ENCODE results near the gene UNC13D. TPM values are rescaled to one million over a fixed set of nuclear protein-coding genes. Genes with fewer than 3 reads are reported as not detected.

UNC13D gene
- polyA plus RNA-seq, 1 donor (not counting 4 experiments of a cell fraction or from before 2014, with no cell fraction given) = 0.25 TPM

GRCh38 chr17:75831032-75831571 is 13.1 kb downstream of the UNC13D start:
- Histone ChIP-seq H3K9ac (ENCODE audit: control insufficient read depth, extremely low read depth, insufficient read depth, low read length) (no peak overlapping the region), H3K4me2 (ENCODE audit: control insufficient read depth, extremely low read depth, insufficient read depth, low read depth, low read length) (no peak overlapping the region), H3K4me1 (ENCODE audit: control insufficient read depth, extremely low read depth, insufficient read depth, low read length) (peaks cover 3% of the 10 kb centered on the region), H3K9me3 (ENCODE audit: control insufficient read depth, low read depth, low read length) (no peaks in the 10 kb centered on the region), H3K27me3 (ENCODE audit: control insufficient read depth, extremely low read depth, insufficient read depth, low read length) (no peaks in the 10 kb centered on the region), H3K4me3 (ENCODE audit: control insufficient read depth in 2 of 3, extremely low read depth in 1 of 3, insufficient read depth in 2 of 3, low read depth in 1 of 3, low read length in 3 of 3) (no peak overlapping the region), H3K36me3 (ENCODE audit: control insufficient read depth in 2 of 2, extremely low read depth in 1 of 2, insufficient read depth in 2 of 2, low read length in 2 of 2) (no peaks in the 10 kb centered on the region), H3K27ac (ENCODE audit: control insufficient read depth, insufficient read depth, low read length) (no peak overlapping the region), H4K20me1 (ENCODE audit: control insufficient read depth, extremely low read depth, insufficient read depth, low read length) (no peaks in the 10 kb centered on the region), H2AFZ (ENCODE audit: control insufficient read depth, low read length) (no peak overlapping the region), H3K9me1 (ENCODE audit: control insufficient read depth, extremely low read depth, insufficient read depth, low read length) (no peaks in the 10 kb centered on the region), H3K79me2 (ENCODE audit: control insufficient read depth, insufficient read depth, low read length) (no peaks in the 10 kb centered on the region)
- DNase-seq (ENCODE audit: low read depth, low spot score) (no peak), FAIRE-seq (no peak)
- no peak for TF ChIP-seq EZH2 (IDR thresholded peaks at IDR 0.05; ENCODE audit: low read length)
- TF ChIP-seq, protein P1, sequence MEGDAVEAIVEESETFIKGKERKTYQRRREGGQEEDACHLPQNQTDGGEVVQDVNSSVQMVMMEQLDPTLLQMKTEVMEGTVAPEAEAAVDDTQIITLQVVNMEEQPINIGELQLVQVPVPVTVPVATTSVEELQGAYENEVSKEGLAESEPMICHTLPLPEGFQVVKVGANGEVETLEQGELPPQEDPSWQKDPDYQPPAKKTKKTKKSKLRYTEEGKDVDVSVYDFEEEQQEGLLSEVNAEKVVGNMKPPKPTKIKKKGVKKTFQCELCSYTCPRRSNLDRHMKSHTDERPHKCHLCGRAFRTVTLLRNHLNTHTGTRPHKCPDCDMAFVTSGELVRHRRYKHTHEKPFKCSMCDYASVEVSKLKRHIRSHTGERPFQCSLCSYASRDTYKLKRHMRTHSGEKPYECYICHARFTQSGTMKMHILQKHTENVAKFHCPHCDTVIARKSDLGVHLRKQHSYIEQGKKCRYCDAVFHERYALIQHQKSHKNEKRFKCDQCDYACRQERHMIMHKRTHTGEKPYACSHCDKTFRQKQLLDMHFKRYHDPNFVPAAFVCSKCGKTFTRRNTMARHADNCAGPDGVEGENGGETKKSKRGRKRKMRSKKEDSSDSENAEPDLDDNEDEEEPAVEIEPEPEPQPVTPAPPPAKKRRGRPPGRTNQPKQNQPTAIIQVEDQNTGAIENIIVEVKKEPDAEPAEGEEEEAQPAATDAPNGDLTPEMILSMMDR (optimal IDR thresholded peaks at IDR 0.05 in 1 of 3, IDR thresholded peaks at IDR 0.05 in 1 of 3, conservative IDR thresholded peaks at IDR 0.05 in 1 of 3; ENCODE audit: extremely low read depth in 1 of 3, insufficient read depth in 2 of 3, low read length in 3 of 3) = no peak
- dilution Hi-C loops (cut with MboI; ENCODE audit: extremely low pct_ligation_motif_present, low sequenced_read_pairs) = no loop called here

- Histone ChIP-seq H3K4me1 (ENCODE audit: control insufficient read depth, extremely low read depth, insufficient read depth, low read length) (peaks cover 3% of the 10 kb centered on the region), H3K9me3 (ENCODE audit: control insufficient read depth, low read depth, low read length) (no peaks in the 10 kb centered on the region), H3K4me3 (ENCODE audit: control insufficient read depth in 2 of 3, extremely low read depth in 1 of 3, insufficient read depth in 2 of 3, low read depth in 1 of 3, low read length in 3 of 3) (no peak overlapping the region), H3K27ac (ENCODE audit: control insufficient read depth, insufficient read depth, low read length) (no peak overlapping the region), H3K27me3 (ENCODE audit: control insufficient read depth, extremely low read depth, insufficient read depth, low read length) (no peaks in the 10 kb centered on the region), H3K9ac (ENCODE audit: control insufficient read depth, extremely low read depth, insufficient read depth, low read length) (no peak overlapping the region), H3K79me2 (ENCODE audit: control insufficient read depth, insufficient read depth, low read length) (no peaks in the 10 kb centered on the region), H3K36me3 (ENCODE audit: control insufficient read depth in 2 of 2, extremely low read depth in 1 of 2, insufficient read depth in 2 of 2, low read length in 2 of 2) (no peaks in the 10 kb centered on the region), H4K20me1 (ENCODE audit: control insufficient read depth, extremely low read depth, insufficient read depth, low read length) (no peaks in the 10 kb centered on the region), H3K4me2 (ENCODE audit: control insufficient read depth, extremely low read depth, insufficient read depth, low read depth, low read length) (no peak overlapping the region), H2AFZ (ENCODE audit: control insufficient read depth, low read length) (no peak overlapping the region), H3K9me1 (ENCODE audit: control insufficient read depth, extremely low read depth, insufficient read depth, low read length) (no peaks in the 10 kb centered on the region)
- dilution Hi-C loops (cut with MboI; ENCODE audit: extremely low pct_ligation_motif_present, low sequenced_read_pairs) = no loop called here
- no peak for FAIRE-seq
- no peak for DNase-seq (ENCODE audit: low read depth, low spot score)
- TF ChIP-seq EZH2 (IDR thresholded peaks at IDR 0.05; ENCODE audit: low read length) = no peak
- TF ChIP-seq, protein P1 (optimal IDR thresholded peaks at IDR 0.05 in 1 of 3, IDR thresholded peaks at IDR 0.05 in 1 of 3, conservative IDR thresholded peaks at IDR 0.05 in 1 of 3; ENCODE audit: extremely low read depth in 1 of 3, insufficient read depth in 2 of 3, low read length in 3 of 3) = peak; percentile 56 to 64 (median 64)
Observed at GRCh38 chr17:75830164-75831031, 13.8 kb downstream of the UNC13D start.
